Measurements from ENCODE around the gene ARHGAP31. TPM values are rescaled to one million over a fixed set of nuclear protein-coding genes. Genes with fewer than 3 reads are reported as not detected.

The ARHGAP31 gene
- total and polyA plus RNA-seq, 10 of the 15 experiments (the other 5 are each of a cell fraction or from before 2014, with no cell fraction given) = 0.97 to 29.8 (median 10.3) TPM

DNA sequence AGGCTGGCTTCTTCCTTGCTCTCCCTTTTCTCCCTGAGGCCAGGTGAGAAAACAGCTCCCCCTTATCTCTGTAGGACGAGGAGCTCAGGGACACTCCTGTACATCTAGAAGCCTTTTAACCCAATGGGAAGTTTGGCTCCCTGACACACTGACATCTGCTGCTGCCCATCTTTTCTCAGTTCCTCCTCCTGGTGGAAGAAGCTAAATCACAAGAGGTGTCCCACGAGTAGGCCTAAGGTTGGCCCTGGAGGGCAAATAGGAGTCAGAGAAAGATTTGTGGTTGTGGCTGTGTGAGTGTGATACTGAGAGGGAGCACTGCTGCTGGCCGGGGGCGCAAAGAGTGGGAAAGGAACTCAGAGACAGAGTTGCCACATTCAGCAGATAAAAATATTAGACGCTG, 49.5 kb downstream of the ARHGAP31 start (continued):
- TF ChIP-seq, protein P1, sequence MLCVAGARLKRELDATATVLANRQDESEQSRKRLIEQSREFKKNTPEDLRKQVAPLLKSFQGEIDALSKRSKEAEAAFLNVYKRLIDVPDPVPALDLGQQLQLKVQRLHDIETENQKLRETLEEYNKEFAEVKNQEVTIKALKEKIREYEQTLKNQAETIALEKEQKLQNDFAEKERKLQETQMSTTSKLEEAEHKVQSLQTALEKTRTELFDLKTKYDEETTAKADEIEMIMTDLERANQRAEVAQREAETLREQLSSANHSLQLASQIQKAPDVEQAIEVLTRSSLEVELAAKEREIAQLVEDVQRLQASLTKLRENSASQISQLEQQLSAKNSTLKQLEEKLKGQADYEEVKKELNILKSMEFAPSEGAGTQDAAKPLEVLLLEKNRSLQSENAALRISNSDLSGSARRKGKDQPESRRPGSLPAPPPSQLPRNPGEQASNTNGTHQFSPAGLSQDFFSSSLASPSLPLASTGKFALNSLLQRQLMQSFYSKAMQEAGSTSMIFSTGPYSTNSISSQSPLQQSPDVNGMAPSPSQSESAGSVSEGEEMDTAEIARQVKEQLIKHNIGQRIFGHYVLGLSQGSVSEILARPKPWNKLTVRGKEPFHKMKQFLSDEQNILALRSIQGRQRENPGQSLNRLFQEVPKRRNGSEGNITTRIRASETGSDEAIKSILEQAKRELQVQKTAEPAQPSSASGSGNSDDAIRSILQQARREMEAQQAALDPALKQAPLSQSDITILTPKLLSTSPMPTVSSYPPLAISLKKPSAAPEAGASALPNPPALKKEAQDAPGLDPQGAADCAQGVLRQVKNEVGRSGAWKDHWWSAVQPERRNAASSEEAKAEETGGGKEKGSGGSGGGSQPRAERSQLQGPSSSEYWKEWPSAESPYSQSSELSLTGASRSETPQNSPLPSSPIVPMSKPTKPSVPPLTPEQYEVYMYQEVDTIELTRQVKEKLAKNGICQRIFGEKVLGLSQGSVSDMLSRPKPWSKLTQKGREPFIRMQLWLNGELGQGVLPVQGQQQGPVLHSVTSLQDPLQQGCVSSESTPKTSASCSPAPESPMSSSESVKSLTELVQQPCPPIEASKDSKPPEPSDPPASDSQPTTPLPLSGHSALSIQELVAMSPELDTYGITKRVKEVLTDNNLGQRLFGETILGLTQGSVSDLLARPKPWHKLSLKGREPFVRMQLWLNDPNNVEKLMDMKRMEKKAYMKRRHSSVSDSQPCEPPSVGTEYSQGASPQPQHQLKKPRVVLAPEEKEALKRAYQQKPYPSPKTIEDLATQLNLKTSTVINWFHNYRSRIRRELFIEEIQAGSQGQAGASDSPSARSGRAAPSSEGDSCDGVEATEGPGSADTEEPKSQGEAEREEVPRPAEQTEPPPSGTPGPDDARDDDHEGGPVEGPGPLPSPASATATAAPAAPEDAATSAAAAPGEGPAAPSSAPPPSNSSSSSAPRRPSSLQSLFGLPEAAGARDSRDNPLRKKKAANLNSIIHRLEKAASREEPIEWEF (IDR thresholded peaks at IDR 0.05; ENCODE audit: insufficient replicate concordance, low read depth, low read length) = no peak
- TF ChIP-seq BHLHE40 (IDR thresholded peaks at IDR 0.05; ENCODE audit: borderline replicate concordance in 1 of 2, low read depth in 2 of 2, low read length in 1 of 2) (peak in 1 of 2 experiments; percentile 10; a peak in 1 of 4 replicates), IKZF1 (conservative IDR thresholded peaks at IDR 0.05) (peak; percentile 72), MEF2B (IDR thresholded peaks at IDR 0.05; ENCODE audit: partially characterized antibody, poor library complexity, severe bottlenecking) (peak; percentile 22), EED (IDR thresholded peaks at IDR 0.05; ENCODE audit: low read depth) (0 out of 2 replicates have a peak, but pooled peaks have one; percentile 45), TCF3 (IDR thresholded peaks at IDR 0.05; ENCODE audit: borderline replicate concordance, insufficient read depth, low read depth, low read length) (no peak), CTCF (IDR thresholded peaks at IDR 0.05 in 2 of 3, conservative IDR thresholded peaks at IDR 0.05 in 1 of 3; ENCODE audit: control insufficient read depth in 2 of 3, extremely low read depth in 1 of 3, insufficient read depth in 1 of 3, low read depth in 3 of 3, low read length in 3 of 3) (peak in 2 of 3 experiments; percentile 8 to 16; a peak in 3 of 6 replicates), SMAD5 (IDR thresholded peaks at IDR 0.05; ENCODE audit: low read depth) (no peak)
- TF ChIP-seq, protein P2, sequence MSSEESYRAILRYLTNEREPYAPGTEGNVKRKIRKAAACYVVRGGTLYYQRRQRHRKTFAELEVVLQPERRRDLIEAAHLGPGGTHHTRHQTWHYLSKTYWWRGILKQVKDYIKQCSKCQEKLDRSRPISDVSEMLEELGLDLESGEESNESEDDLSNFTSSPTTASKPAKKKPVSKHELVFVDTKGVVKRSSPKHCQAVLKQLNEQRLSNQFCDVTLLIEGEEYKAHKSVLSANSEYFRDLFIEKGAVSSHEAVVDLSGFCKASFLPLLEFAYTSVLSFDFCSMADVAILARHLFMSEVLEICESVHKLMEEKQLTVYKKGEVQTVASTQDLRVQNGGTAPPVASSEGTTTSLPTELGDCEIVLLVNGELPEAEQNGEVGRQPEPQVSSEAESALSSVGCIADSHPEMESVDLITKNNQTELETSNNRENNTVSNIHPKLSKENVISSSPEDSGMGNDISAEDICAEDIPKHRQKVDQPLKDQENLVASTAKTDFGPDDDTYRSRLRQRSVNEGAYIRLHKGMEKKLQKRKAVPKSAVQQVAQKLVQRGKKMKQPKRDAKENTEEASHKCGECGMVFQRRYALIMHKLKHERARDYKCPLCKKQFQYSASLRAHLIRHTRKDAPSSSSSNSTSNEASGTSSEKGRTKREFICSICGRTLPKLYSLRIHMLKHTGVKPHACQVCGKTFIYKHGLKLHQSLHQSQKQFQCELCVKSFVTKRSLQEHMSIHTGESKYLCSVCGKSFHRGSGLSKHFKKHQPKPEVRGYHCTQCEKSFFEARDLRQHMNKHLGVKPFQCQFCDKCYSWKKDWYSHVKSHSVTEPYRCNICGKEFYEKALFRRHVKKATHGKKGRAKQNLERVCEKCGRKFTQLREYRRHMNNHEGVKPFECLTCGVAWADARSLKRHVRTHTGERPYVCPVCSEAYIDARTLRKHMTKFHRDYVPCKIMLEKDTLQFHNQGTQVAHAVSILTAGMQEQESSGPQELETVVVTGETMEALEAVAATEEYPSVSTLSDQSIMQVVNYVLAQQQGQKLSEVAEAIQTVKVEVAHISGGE (CRISPR knock-in tag; IDR thresholded peaks at IDR 0.05) = no peak
